ENCODE data around the gene TERB2. TPM values are rescaled to one million over a fixed set of nuclear protein-coding genes. Genes with fewer than 3 reads are reported as not detected.
"Not testable (repeated sequence)": the region's sequence is repeated elsewhere in the genome, so short reads cannot be mapped to it uniquely, and the experiment has no call there.

Gene TERB2
- total and polyA plus RNA-seq, 2 of the 4 experiments (the other 2 are of a cell fraction), result not detected

GRCh38 chr15:45025627-45026026 is 69.1 kb downstream of the TERB2 start:
- dilution Hi-C loops (cut with HindIII; ENCODE audit: low sequenced_read_pairs, unreplicated experiment); ATAC-seq (ENCODE audit: low read depth): not testable (repeated sequence)
- in situ Hi-C loops (cut with MboI; ENCODE audit: low sequenced_read_pairs), result loop anchor here (5.0 kb wide), 1 partner anchor 158 kb away; no protein-coding TSS in a partner anchor

More at GRCh38 chr15:45025627-45026026, 69.1 kb downstream of the TERB2 start:
- H2BK120ac ChIP-seq (ENCODE audit: low read depth, low read length); DNase-seq; H2BK15ac ChIP-seq (ENCODE audit: low read depth, low read length); H3K27ac ChIP-seq (ENCODE audit: insufficient read depth, low read length); POLR2A ChIA-PET (ENCODE audit: unreplicated experiment); H2AFZ ChIP-seq (replicated peaks; ENCODE audit: low read length, poor library complexity); H3K4me2 ChIP-seq (ENCODE audit: low read depth, low read length); H3K4me1 ChIP-seq (ENCODE audit: control insufficient read depth, insufficient read depth, low read length); H4K8ac ChIP-seq (ENCODE audit: low read depth in 2 of 2, low read length in 2 of 2); H3K36me3 ChIP-seq (ENCODE audit: control insufficient read depth, insufficient read depth, low read length); H3K56ac ChIP-seq (ENCODE audit: extremely low read depth, insufficient read depth, low read length); H3K23ac ChIP-seq (ENCODE audit: low read depth, low read length); H4K91ac ChIP-seq (ENCODE audit: insufficient read depth, low read depth, low read length); H3K18ac ChIP-seq (ENCODE audit: low read depth, low read length); H2BK5ac ChIP-seq (ENCODE audit: low read depth, low read length, poor library complexity, severe bottlenecking); H2AK5ac ChIP-seq (ENCODE audit: low read depth, low read length); H3K9ac ChIP-seq (ENCODE audit: low read depth, low read length); H3K4ac ChIP-seq (ENCODE audit: low read depth, low read length); H4K5ac ChIP-seq (ENCODE audit: low read depth, low read length); H3K9me1 ChIP-seq (ENCODE audit: insufficient read depth, low read length); H3K14ac ChIP-seq (replicated peaks; ENCODE audit: low read depth, low read length); BruUV-seq (replicated peaks); H3K4me3 ChIP-seq (ENCODE audit: insufficient read depth, low read depth, low read length); CTCF ChIA-PET; H2AK9ac ChIP-seq (replicated peaks; ENCODE audit: low read depth, low read length, poor library complexity); H4K20me1 ChIP-seq (ENCODE audit: insufficient read depth, low read length); H2BK20ac ChIP-seq (ENCODE audit: low read depth, low read length); H3K27me3 ChIP-seq (ENCODE audit: control insufficient read depth, insufficient read depth, low read length); H3K9me3 ChIP-seq (ENCODE audit: control insufficient read depth, insufficient read depth, low read length): not testable (repeated sequence)
- intact Hi-C loops (cut with micrococcal nuclease), result loop anchor here (5.0 kb wide), 1 partner anchor 158 kb away; no protein-coding TSS in a partner anchor
- peaks cover 3 to 13% of the 10 kb centered on the region in 2 experiments; a peak in 2 of 4 replicates for H3K79me1 ChIP-seq (ENCODE audit: low read depth in 1 of 2, low read length in 2 of 2)
- WGBS, 2 experiments (ENCODE audit: extremely low coverage in 2 of 2, insufficient read length in 1 of 2), result no CpG with 5 or more reads among the region's 3 CpGs
